NT2/D1 (cell line): ENCODE data around the gene VPS39.

Source experiments
- DNase-seq: peaks from one replicate; pipeline ENCODE4 v3.0.0-alpha.2; 2011; ENCODE audit warnings: low read depth, low spot score
- H3K27me3 ChIP-seq: 2 replicates; pipeline ENCODE4 v1.6.0; 2011; ENCODE audit warnings: mild to moderate bottlenecking; ENCODE audit not compliant: insufficient read length, insufficient read depth
- H3K36me3 ChIP-seq: 2 replicates; pipeline ENCODE4 v1.6.1; 2011; ENCODE audit warnings: mild to moderate bottlenecking, low read length, mixed read lengths; ENCODE audit not compliant: insufficient read depth, insufficient read length
- H3K4me1 ChIP-seq: 2 replicates; pipeline ENCODE4 v1.5.1; 2011; ENCODE audit not compliant: insufficient read depth, insufficient read length
- H3K4me3 ChIP-seq: 2 replicates; pipeline ENCODE4 v1.5.1; 2011; ENCODE audit warnings: low read depth; ENCODE audit not compliant: insufficient read length
- H3K9ac ChIP-seq: 2 replicates; pipeline ENCODE4 v1.6.0; 2011; ENCODE audit warnings: low read depth; ENCODE audit not compliant: insufficient read length
- H3K9me3 ChIP-seq: 2 replicates; pipeline ENCODE4 v1.5.1; 2011; ENCODE audit warnings: mild to moderate bottlenecking, low read length; ENCODE audit not compliant: insufficient read depth
- SUZ12 ChIP-seq: IDR thresholded peaks from 2 replicates; pipeline ENCODE4 v1.6.1; 2011; ENCODE audit not compliant: insufficient read length, insufficient read depth; ENCODE audit errors: extremely low read depth
- YY1 ChIP-seq: IDR thresholded peaks from 2 replicates; pipeline ENCODE4 v1.6.1; 2011; ENCODE audit not compliant: insufficient read length, insufficient read depth
- ZNF274 ChIP-seq: IDR thresholded peaks from 2 replicates; pipeline ENCODE4 v1.6.1; 2011; ENCODE audit warnings: mild to moderate bottlenecking, low read depth, low read length

The VPS39 gene

GRCh38 chr15:42154212-42154941 is 53.7 kb downstream of the VPS39 start:
- no peak overlapping the region for H3K4me3 ChIP-seq

GRCh38 chr15:42153874-42154211 is 54.3 kb downstream of the VPS39 start:
- no peaks in the 10 kb centered on the region for H3K27me3 ChIP-seq
- DNase-seq = no peak
- H3K4me1 ChIP-seq = peaks cover 8% of the 10 kb centered on the region
- no peak for TF ChIP-seq YY1
- TF ChIP-seq ZNF274 = no peak
- no peak for TF ChIP-seq SUZ12
- H3K9ac ChIP-seq = no peak overlapping the region
- peaks cover 4% of the 10 kb centered on the region for H3K36me3 ChIP-seq
- H3K4me3 ChIP-seq = no peak overlapping the region
- H3K9me3 ChIP-seq = no peaks in the 10 kb centered on the region

More at GRCh38 chr15:42154212-42154941, 53.7 kb downstream of the VPS39 start:
- no peaks in the 10 kb centered on the region for H3K27me3 ChIP-seq
- H3K9me3 ChIP-seq = no peaks in the 10 kb centered on the region
- DNase-seq = no peak
- no peak overlapping the region for H3K9ac ChIP-seq
- peaks cover 9% of the 10 kb centered on the region for H3K36me3 ChIP-seq
- peaks cover 8% of the 10 kb centered on the region for H3K4me1 ChIP-seq
- TF ChIP-seq SUZ12 = no peak
- no peak for TF ChIP-seq ZNF274
- no peak for TF ChIP-seq YY1

GRCh38 chr15:42152921-42153698 is 55.0 kb downstream of the VPS39 start:
- Histone ChIP-seq H3K4me3 (no peak overlapping the region), H3K36me3 (no peaks in the 10 kb centered on the region), H3K4me1 (peaks cover 14% of the 10 kb centered on the region), H3K9me3 (no peaks in the 10 kb centered on the region), H3K27me3 (no peaks in the 10 kb centered on the region), H3K9ac (no peak overlapping the region)
- TF ChIP-seq YY1 (no peak), ZNF274 (no peak), SUZ12 (no peak)
- DNase-seq = no peak

GRCh38 chr15:42152196-42152920 is 55.7 kb downstream of the VPS39 start:
- Histone ChIP-seq H3K4me1 (peaks cover 14% of the 10 kb centered on the region), H3K4me3 (no peak overlapping the region), H3K36me3 (no peaks in the 10 kb centered on the region), H3K9ac (no peak overlapping the region), H3K27me3 (no peaks in the 10 kb centered on the region), H3K9me3 (no peaks in the 10 kb centered on the region)
- no peak for TF ChIP-seq ZNF274
- no peak for TF ChIP-seq YY1
- TF ChIP-seq SUZ12 = no peak
- no peak for DNase-seq

GRCh38 chr15:42151736-42152135 is 56.4 kb downstream of the VPS39 start:
- Histone ChIP-seq H3K4me3 (no peak overlapping the region), H3K36me3 (no peaks in the 10 kb centered on the region), H3K4me1 (peaks cover 20% of the 10 kb centered on the region), H3K9ac (no peak overlapping the region), H3K9me3 (no peaks in the 10 kb centered on the region), H3K27me3 (no peaks in the 10 kb centered on the region)
- TF ChIP-seq YY1 = no peak
- TF ChIP-seq ZNF274 = no peak
- no peak for TF ChIP-seq SUZ12
- DNase-seq = no peak

- no peak for DNase-seq
- Histone ChIP-seq H3K9ac (no peak overlapping the region), H3K4me3 (no peak overlapping the region), H3K9me3 (no peaks in the 10 kb centered on the region), H3K27me3 (no peaks in the 10 kb centered on the region), H3K36me3 (no peaks in the 10 kb centered on the region), H3K4me1 (peaks cover 18% of the 10 kb centered on the region)
- no peak for TF ChIP-seq YY1
- TF ChIP-seq SUZ12 = no peak
- TF ChIP-seq ZNF274 = no peak
Observed at GRCh38 chr15:42151141-42151561, 57.0 kb downstream of the VPS39 start.
